A673 (cell line): Measurements from ENCODE around the gene GAK.

Source experiments
- CTCF ChIP-seq: fragments of 300-800, 200-600 bp; sonication (generic); conservative IDR thresholded peaks from 2 replicates; pipeline ENCODE4 v1.5.1; 2017; ENCODE audit warnings: low read depth, mild to moderate bottlenecking, antibody characterized with exemption, low read length, moderate library complexity, mixed read lengths
- EZH2 ChIP-seq: fragments of 200-600 bp; sonication (generic); IDR thresholded peaks from 2 replicates; pipeline ENCODE4 v1.6.1; 2017; ENCODE audit warnings: borderline replicate concordance, low read depth, mild to moderate bottlenecking, mixed read lengths, antibody characterized with exemption, low read length; ENCODE audit not compliant: poor library complexity, severe bottlenecking

- TF ChIP-seq CTCF: no peak
- TF ChIP-seq EZH2: no peak
Observed at GRCh38 chr4:815464-816146, 116.5 kb downstream of the GAK start.
